Hypothalamus (tissue), 51 donors: ENCODE results near the gene NT5M.

ENCODE experiments used
- DNase-seq, 51 donors: peaks; one replicate each; lab custom pipeline; 2025; lab: John Stamatoyannopoulos, UW

NT5M gene

GRCh38 chr17:17351901-17352781 is 49.0 kb downstream of the NT5M start:
- peak in 10 of 51 donors; percentile 7 to 34 (median 15) for DNase-seq

DNA sequence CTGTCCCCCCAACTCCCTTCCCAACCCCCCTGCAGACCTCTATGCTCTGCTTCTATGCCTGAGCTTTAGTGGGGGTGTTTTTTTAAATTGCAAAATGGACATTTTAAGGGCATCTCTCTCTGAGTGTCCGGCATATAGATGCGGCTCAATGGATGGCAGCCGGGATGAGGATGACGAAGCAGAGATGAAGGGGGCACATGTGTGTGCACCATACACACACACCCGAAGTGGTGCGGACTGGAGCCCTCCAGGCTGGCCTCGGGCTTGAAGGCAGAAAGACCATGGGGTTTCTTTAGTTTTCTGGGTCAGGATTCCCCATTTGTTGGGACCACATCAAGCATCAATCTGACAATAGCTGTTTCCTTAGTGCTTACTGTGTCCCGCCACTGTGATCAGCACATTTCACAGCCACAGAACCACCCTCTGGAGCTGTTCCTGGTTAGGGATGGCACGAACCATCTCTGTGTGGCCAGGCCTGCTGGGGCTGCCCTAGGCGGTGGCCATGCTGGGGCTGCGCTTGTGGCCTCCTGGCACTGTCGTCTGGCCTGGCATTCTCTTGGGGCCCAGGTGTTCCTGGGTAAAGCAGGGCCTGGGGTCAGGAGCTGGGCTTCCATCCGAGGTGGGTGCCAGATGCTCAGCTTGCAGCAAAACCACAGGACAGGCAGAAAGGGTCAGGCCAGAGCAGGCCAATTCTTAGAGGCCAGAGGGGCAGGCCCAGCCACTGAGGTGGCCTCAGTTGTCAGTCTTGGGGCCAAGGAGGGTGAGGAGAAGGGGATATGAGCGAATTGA is 49.9 kb downstream of the NT5M start:
- no peak for DNase-seq

DNA sequence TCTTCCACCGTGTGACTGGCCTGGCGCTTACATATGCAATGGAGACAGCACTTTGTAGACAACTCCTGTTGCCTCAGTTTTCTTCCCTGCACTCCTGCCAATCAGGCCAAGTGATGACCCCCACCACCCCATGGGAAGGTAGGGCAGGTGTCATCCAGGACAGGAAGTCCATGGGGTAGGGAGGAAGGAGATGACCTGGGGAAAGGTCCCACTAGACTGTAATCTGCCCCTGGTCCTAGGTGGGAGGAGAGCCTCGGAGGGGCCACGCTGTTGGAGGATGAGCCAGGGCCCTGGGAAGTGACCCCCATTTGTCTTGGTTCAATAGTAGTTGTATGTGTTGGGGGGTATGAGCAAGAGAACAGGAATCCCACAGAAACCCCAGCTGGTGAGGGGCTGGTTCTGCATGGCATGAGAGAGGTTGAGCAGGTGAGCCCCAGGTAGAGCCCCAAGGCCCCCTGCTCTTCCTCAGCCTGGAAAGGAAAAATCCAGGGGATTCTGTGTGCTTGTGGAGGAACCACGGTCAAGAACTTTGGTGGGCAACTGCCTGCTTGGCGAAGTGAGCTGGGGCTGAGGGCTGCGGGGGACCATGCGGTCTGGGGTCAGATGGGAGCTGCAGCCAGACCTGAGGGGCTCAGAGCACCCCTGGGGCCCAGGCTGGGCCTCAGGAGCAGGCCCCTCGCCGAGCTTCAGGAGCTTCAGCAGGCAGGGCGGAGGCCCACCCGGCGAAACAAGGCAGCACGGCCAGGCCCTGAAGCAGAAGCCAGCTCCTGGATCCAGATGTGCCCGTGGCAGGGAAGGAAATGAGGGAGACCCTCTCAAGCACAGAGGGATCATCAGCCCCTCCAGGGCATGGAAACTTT is 50.7 kb downstream of the NT5M start:
- DNase-seq = no peak

GRCh38 chr17:17354560-17355349 is 51.6 kb downstream of the NT5M start:
- DNase-seq = peak in 43 of 51 donors; percentile 15 to 76 (median 43)

DNA sequence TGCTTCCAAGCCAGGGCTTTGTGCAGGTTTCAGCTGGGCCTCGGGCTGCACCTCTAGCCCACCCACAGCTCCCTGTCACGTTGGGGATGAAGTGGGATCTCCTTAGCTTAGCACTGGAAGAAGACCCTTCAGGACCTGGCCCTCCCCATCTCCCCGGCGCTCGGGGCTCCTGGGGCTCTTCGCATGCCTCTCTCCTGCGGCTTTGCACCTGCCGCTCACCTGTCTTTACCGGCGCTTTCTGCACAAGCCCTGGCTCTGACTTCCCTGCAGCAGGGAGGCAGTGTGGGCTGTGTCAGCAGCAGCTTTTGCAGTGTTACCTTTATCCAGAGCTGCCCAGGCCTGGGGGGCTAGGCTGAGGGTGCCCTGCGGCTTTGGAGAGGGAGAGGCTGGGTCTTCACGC is 52.3 kb downstream of the NT5M start:
- DNase-seq = no peak

DNA sequence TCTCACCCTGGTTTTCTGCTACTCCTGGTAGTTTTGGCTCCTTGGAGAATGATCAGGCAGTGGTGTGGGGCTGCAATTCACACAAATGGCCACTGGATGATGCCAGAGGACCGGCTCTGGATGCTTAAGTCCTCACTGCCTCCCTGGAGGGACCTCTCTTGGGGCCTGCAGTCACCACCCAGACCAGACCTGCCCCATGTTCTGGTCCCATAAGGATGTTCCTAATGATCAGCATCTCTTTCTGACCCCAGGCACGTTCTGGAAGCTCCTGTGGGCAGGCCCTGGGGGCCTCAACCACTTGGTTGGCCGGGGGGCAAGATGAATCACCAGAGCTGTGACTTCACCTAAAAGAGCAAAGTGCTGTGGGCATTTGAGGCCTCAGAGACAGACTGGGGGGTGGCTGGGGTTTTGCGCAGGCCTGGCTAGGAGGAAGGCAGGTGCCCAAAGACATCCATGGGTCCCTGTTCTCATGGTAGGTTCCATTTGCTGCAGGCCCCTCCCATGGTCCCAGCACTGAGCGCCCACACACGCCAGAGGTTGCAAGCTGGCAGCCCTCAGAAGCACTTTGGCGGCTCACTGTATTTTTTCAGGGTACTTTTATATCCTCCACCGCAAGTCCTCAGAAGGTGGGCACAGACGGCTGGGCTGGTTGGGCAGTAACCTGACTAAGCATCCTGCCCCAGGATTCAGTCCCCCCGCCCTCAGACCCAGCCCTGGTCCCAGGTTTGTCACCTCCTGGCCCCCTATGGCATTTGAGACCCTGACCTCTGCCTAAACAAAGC is 53.2 kb downstream of the NT5M start:
- DNase-seq = peak in 47 of 51 donors; percentile 17 to 86 (median 65)

- no peak for DNase-seq
Measured at GRCh38 chr17:17356931-17357270, 53.7 kb downstream of the NT5M start.

DNA sequence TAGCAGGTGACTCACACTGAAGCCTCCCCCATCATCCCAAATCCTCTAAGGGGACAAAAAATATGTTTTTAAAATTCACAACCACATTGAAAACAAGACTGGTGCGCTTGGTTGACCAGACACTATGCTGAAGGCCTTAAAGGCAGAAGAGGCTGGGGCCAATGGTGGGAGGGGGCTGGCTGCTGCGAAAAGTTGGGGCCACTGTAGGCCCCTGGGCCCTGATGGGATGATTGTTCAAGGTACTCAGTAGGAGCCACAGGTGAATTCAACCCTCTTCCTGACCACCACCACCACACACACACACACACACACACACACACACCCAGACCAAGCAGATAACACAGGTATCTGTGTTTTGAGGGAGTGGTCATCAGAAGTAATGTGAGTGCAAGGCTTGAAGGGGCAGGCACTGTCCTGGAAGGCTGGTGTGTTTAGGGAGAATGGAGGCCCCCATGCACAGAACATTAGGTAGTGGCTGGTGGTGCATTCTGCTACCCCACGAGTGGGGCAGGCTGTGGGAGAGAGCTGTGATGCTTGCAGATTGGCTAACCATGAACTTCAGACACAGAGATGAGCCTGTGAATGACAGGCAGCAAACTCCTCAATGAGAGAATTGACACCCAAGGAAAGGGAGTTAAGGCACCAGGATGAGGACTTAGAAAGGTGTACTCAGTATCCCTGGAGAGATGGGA is 55.0 kb downstream of the NT5M start:
- DNase-seq = no peak

DNA sequence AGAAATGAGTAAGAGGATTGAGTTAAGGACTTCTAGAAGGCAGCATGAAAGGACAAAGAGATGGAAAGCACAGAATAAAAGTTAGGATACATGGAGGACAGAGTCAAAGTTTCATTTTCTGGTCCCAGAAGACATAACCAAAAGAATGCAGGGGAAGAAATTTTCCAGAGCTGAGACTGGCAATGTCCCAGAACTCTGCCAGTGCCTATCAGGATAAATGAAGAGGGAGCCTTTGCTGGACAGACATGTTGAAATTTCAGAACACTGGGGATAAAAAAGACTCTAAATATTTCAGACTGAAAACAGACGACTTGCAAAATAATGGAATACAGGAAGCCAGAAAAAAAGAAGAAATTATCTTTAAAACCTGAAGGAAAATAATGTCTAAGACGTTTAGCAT is 55.7 kb downstream of the NT5M start:
- no peak for DNase-seq

- DNase-seq = no peak
Measured at GRCh38 chr17:17359271-17359670, 56.1 kb downstream of the NT5M start.

DNA sequence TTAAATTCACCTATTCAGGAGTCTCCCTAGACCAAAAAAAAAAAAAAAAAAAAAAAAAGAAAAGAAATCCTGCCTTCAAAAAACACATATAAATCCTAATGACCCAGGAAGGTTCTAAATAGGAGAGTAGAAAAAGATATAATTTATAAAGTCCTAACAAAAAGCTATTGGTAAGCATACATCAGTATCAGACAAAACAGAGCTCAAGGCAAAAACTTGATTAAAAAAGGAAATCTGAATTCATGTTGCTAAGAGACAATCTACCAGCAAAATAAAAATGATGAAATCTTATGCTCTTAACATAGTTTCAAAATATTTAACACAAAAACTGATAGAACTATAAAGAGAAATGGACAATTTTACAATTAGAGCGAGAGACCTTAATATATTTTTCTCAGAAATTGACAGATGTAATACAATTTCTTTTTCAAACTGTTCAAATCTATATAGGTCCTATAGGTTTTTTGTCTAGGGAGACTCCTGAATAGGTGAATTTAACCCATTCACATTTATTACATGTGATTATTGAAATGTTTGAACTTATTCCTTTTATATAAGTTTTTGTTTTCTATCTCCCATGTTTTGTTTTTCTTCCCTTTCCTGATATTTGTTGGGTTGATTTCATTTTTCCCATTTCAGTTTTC is 57.0 kb downstream of the NT5M start:
- no peak for DNase-seq

- DNase-seq = no peak
Measured at GRCh38 chr17:17361543-17361866, 58.3 kb downstream of the NT5M start.

- no peak for DNase-seq
Measured at GRCh38 chr17:17361867-17362539, 58.8 kb downstream of the NT5M start.

GRCh38 chr17:17362540-17362930 is 59.4 kb downstream of the NT5M start:
- no peak for DNase-seq

DNA sequence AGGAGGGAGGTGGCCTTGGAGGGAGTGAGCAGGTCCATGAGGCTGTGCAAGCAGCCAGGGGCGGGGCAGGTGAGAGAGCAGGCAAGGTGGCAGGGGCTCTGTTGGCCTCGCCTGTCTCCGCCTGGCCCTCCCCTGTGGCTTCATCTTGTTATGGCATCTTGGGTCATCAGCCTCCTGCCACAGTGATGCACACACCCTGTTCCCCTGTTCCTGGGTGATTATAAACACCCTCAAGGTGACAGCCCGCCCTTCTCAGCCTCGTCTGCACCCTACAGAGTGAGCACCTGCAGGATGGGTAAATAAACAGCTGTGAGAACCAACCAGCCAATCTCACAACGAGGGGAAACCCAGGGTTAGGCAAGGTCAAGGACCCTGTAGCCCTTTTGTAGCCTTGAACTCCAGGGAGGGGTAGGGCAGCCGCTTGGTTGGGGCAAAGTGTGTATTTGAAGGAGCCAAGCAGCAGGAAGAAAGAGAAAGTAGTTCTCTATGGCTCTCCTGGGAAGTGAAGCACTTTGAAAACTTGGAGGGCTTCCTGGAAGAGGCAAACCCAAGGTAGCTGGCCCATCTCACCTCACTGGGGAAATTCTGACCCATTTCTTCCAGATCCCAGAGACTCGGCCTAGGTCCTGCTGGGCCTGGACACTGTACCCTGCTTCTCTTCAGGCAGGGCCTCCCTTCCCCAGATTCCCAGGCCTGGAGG is 60.6 kb downstream of the NT5M start:
- DNase-seq = no peak

DNA sequence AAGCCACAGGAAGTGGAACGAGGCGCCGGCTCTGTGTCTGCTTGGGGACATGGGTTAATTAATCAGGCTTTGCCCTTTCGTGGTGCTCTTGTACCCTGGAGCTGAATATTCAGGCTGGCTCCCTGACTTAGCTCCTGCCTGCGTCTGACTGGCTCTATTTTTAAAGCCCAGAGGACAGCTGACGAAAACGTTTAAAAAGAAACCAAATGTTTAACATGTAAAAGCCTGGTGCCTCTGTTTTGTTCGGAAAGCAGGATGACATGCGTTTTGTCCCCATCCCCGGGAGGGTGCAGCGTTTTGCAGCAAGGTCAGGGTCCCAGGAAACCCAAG is 61.1 kb downstream of the NT5M start:
- no peak for DNase-seq

DNA sequence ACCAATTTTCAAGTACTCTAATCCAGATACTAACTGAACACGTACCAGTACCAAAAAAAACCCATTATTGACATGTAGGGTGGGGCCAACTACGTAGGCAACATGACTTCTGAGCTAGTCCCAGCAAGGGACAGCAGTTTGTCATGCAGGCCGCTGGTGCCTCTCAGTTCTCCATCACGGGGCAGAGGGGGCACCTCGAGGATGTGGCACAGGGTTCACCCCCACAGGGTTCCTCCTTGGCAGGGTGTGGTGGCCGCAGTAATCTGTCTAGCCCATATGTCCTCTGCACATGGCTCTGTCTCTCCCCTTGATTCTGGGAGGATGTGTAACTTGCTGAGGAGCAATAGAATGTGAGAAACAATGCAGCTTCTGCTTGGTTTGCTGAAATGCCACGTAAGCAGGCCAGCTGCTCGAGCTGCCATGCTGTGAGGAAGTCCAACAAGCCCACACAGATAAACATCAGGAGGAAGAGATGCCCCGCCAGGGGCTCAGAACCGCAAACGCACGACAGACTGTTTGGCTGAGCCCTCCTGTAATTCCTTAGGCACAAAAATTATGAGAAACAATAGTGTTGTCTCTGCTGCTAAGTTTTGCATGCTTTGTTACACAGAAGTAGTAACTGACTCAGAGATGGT is 62.4 kb downstream of the NT5M start:
- no peak for DNase-seq
